HepG2 (cell line): ENCODE data around the gene TMEM131L. TPM values are rescaled to one million over a fixed set of nuclear protein-coding genes. Genes with fewer than 3 reads are reported as not detected.

Experiments
- DNMT1 ChIP-seq: sonication (generic); formaldehyde crosslinking; IDR thresholded peaks from 2 replicates; pipeline ENCODE4 v1.5.1; 2020; ENCODE audit warnings: mild to moderate bottlenecking, missing genetic modification reagents
- REPIN1 ChIP-seq: sonication (generic); formaldehyde crosslinking; IDR thresholded peaks from 2 replicates; pipeline ENCODE4 v1.8.0; 2022; ENCODE audit warnings: missing genetic modification reagents, low read depth, mild to moderate bottlenecking, borderline replicate concordance
- SATB2 ChIP-seq: sonication (generic); formaldehyde crosslinking; IDR thresholded peaks from 2 replicates; pipeline ENCODE4 v1.5.0; 2020; ENCODE audit warnings: missing genetic modification reagents
- SIN3B ChIP-seq: fragments of 150-350 bp; IDR thresholded peaks from 2 replicates; pipeline ENCODE4 v1.6.1; 2014; ENCODE audit warnings: low read length
- SMARCC2 ChIP-seq: fragments of 450-650 bp; IDR thresholded peaks from 2 replicates; pipeline ENCODE4 v1.6.1; 2017; ENCODE audit warnings: antibody characterized with exemption, mild to moderate bottlenecking
- SSRP1 ChIP-seq: IDR thresholded peaks from 2 replicates; pipeline ENCODE4 v1.6.1; 2016; ENCODE audit warnings: control low read depth
- ZKSCAN1 ChIP-seq: fragments of 150-350 bp; IDR thresholded peaks from 2 replicates; pipeline ENCODE4 v1.6.1; 2014; ENCODE audit warnings: low read length
- ZNF136 ChIP-seq: sonication (generic); formaldehyde crosslinking; IDR thresholded peaks from 2 replicates; pipeline ENCODE4 v1.8.1; 2022; ENCODE audit warnings: low read depth, mild to moderate bottlenecking, moderate library complexity, missing genetic modification reagents
- ZNF556 ChIP-seq: sonication (generic); formaldehyde crosslinking; IDR thresholded peaks from 2 replicates; pipeline ENCODE4 v1.4.0; 2020; ENCODE audit warnings: mild to moderate bottlenecking, missing genetic modification reagents, borderline replicate concordance
- polyA plus RNA-seq, 8 experiments: library from polyadenylated mRNA; depleted of rRNA in 3 of 8; stranded (reverse) in 7 of 8; unstranded in 1 of 8; fragments of >200 nt; fragmentation: Illumina TruSeq in 4 of 8; extraction: Trizol in 4 of 8; gene quantifications; 2 replicates each; pipeline versions ENCODE4 v1.2.1 to v1.2.3, GENCODE V29; 2011 to 2016; ENCODE audit warnings: low read depth in 4 of 8, missing spikeins in 1 of 8, mixed read lengths in 1 of 8; ENCODE audit not compliant: insufficient read depth in 1 of 8
- total RNA-seq, 5 experiments: library from RNA; depleted of rRNA; stranded (reverse); fragments of >200 nt; fragmentation: Illumina TruSeq; extraction: Trizol; gene quantifications; 2 replicates each; pipeline ENCODE4 v1.2.3, GENCODE V29; 2016; ENCODE audit warnings: low read depth in 1 of 5
- TF ChIP-seq, protein P1 (sequence below): sonication (generic); formaldehyde crosslinking; IDR thresholded peaks from 2 replicates; pipeline ENCODE4 v1.4.0; 2020; ENCODE audit warnings: missing genetic modification reagents
- TF ChIP-seq, protein P2 (sequence below), 2 experiments: IDR thresholded peaks; 2 replicates each; pipeline ENCODE4 v1.6.1; 2011 to 2012; ENCODE audit warnings: low read length in 2 of 2, borderline replicate concordance in 1 of 2, low read depth in 1 of 2, mild to moderate bottlenecking in 1 of 2, moderate library complexity in 1 of 2
- TF ChIP-seq, protein P3 (sequence below): sonication (generic); formaldehyde crosslinking; conservative IDR thresholded peaks from 2 replicates; pipeline ENCODE4 v1.8.0; 2022; ENCODE audit warnings: low read depth, missing genetic modification reagents
- TF ChIP-seq, protein P4 (sequence below): sonication (generic); formaldehyde crosslinking; IDR thresholded peaks from 2 replicates; pipeline ENCODE4 v1.4.0; 2020; ENCODE audit warnings: mild to moderate bottlenecking, missing genetic modification reagents
- TF ChIP-seq, protein P5 (sequence below): sonication (generic); formaldehyde crosslinking; IDR thresholded peaks from 2 replicates; pipeline ENCODE4 v1.4.0; 2020; ENCODE audit warnings: missing genetic modification reagents
- TF ChIP-seq, protein P6 (sequence below): sonication (generic); formaldehyde crosslinking; IDR thresholded peaks from 2 replicates; pipeline ENCODE4 v1.4.0; 2020; ENCODE audit warnings: missing genetic modification reagents

The TMEM131L gene
- total and polyA plus RNA-seq, 2 of the 13 experiments (the other 11 are each of a cell fraction or from before 2014, with no cell fraction given): 2.2 to 4.5 TPM

DNA sequence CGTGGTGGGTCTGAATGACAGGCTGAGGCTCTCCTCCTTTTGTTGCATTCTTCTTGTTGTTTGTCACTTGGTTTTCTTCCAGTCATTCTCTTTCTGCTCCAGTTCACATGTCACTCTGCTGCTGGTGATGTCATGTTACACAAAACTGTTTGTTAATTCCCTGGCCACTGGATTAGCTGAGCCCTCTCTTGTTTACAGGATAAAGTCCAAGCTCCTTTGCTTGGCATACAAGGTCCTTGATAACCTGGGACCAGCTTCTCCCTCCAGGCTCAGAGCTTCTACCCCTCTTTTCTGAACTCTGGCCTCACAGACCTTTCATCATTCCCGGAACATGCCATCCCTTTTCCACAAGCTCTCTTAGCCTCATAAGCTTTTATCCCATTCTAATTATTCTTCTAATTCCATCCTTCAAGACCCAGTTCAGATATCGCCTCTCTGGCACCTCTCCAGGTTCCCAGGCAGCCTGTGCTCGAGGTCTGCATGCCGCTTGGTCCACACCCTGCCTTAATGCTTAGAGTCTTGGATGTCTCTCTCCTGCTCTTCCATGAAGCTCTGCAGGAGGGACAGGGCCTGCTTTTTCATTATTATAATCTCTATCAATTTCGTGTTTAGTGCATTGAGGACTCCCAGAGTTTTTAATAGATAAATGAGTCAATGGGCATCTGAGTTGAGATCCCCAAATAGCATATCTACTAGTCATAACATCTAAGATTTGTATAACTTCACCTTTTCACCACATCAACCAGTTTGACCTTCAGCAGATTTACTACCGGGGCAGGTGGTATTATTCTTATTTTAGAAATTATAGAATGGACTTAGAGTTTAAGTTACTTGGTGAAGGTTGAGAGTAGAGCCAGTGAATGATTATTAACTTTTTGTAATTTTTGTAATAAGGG lies 98.7 kb downstream of the TMEM131L start (continued):
- TF ChIP-seq, protein P1, sequence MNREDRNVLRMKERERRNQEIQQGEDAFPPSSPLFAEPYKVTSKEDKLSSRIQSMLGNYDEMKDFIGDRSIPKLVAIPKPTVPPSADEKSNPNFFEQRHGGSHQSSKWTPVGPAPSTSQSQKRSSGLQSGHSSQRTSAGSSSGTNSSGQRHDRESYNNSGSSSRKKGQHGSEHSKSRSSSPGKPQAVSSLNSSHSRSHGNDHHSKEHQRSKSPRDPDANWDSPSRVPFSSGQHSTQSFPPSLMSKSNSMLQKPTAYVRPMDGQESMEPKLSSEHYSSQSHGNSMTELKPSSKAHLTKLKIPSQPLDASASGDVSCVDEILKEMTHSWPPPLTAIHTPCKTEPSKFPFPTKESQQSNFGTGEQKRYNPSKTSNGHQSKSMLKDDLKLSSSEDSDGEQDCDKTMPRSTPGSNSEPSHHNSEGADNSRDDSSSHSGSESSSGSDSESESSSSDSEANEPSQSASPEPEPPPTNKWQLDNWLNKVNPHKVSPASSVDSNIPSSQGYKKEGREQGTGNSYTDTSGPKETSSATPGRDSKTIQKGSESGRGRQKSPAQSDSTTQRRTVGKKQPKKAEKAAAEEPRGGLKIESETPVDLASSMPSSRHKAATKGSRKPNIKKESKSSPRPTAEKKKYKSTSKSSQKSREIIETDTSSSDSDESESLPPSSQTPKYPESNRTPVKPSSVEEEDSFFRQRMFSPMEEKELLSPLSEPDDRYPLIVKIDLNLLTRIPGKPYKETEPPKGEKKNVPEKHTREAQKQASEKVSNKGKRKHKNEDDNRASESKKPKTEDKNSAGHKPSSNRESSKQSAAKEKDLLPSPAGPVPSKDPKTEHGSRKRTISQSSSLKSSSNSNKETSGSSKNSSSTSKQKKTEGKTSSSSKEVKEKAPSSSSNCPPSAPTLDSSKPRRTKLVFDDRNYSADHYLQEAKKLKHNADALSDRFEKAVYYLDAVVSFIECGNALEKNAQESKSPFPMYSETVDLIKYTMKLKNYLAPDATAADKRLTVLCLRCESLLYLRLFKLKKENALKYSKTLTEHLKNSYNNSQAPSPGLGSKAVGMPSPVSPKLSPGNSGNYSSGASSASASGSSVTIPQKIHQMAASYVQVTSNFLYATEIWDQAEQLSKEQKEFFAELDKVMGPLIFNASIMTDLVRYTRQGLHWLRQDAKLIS (CRISPR knock-in tag): no peak
- TF ChIP-seq ZKSCAN1 (no peak), ZNF556 (CRISPR knock-in tag) (peak; percentile 24; the same call in 1 of the 2 replicates), DNMT1 (0 out of 2 replicates have a peak, but pooled peaks have one; percentile 38), SMARCC2 (no peak), SSRP1 (CRISPR knock-in tag) (no peak), SIN3B (no peak), SATB2 (CRISPR knock-in tag) (no peak), REPIN1 (CRISPR knock-in tag) (peak; percentile 72; the same call in 1 of the 2 replicates), ZNF136 (CRISPR knock-in tag) (no peak)
- TF ChIP-seq, protein P2, sequence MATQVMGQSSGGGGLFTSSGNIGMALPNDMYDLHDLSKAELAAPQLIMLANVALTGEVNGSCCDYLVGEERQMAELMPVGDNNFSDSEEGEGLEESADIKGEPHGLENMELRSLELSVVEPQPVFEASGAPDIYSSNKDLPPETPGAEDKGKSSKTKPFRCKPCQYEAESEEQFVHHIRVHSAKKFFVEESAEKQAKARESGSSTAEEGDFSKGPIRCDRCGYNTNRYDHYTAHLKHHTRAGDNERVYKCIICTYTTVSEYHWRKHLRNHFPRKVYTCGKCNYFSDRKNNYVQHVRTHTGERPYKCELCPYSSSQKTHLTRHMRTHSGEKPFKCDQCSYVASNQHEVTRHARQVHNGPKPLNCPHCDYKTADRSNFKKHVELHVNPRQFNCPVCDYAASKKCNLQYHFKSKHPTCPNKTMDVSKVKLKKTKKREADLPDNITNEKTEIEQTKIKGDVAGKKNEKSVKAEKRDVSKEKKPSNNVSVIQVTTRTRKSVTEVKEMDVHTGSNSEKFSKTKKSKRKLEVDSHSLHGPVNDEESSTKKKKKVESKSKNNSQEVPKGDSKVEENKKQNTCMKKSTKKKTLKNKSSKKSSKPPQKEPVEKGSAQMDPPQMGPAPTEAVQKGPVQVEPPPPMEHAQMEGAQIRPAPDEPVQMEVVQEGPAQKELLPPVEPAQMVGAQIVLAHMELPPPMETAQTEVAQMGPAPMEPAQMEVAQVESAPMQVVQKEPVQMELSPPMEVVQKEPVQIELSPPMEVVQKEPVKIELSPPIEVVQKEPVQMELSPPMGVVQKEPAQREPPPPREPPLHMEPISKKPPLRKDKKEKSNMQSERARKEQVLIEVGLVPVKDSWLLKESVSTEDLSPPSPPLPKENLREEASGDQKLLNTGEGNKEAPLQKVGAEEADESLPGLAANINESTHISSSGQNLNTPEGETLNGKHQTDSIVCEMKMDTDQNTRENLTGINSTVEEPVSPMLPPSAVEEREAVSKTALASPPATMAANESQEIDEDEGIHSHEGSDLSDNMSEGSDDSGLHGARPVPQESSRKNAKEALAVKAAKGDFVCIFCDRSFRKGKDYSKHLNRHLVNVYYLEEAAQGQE (IDR thresholded peaks at IDR 0.05; ENCODE audit: borderline replicate concordance in 1 of 2, low read depth in 1 of 2, low read length in 2 of 2): 0 out of 4 replicates have a peak, but pooled peaks of 1 of the 2 experiments have one; percentile 44
- TF ChIP-seq, protein P3, sequence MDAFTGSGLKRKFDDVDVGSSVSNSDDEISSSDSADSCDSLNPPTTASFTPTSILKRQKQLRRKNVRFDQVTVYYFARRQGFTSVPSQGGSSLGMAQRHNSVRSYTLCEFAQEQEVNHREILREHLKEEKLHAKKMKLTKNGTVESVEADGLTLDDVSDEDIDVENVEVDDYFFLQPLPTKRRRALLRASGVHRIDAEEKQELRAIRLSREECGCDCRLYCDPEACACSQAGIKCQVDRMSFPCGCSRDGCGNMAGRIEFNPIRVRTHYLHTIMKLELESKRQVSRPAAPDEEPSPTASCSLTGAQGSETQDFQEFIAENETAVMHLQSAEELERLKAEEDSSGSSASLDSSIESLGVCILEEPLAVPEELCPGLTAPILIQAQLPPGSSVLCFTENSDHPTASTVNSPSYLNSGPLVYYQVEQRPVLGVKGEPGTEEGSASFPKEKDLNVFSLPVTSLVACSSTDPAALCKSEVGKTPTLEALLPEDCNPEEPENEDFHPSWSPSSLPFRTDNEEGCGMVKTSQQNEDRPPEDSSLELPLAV: no peak
- TF ChIP-seq, protein P4, sequence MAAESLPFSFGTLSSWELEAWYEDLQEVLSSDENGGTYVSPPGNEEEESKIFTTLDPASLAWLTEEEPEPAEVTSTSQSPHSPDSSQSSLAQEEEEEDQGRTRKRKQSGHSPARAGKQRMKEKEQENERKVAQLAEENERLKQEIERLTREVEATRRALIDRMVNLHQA (CRISPR knock-in tag): no peak
- TF ChIP-seq, protein P5, sequence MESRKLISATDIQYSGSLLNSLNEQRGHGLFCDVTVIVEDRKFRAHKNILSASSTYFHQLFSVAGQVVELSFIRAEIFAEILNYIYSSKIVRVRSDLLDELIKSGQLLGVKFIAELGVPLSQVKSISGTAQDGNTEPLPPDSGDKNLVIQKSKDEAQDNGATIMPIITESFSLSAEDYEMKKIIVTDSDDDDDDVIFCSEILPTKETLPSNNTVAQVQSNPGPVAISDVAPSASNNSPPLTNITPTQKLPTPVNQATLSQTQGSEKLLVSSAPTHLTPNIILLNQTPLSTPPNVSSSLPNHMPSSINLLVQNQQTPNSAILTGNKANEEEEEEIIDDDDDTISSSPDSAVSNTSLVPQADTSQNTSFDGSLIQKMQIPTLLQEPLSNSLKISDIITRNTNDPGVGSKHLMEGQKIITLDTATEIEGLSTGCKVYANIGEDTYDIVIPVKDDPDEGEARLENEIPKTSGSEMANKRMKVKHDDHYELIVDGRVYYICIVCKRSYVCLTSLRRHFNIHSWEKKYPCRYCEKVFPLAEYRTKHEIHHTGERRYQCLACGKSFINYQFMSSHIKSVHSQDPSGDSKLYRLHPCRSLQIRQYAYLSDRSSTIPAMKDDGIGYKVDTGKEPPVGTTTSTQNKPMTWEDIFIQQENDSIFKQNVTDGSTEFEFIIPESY (CRISPR knock-in tag): peak; percentile 45; the same call in 1 of the 2 replicates
- TF ChIP-seq, protein P6, sequence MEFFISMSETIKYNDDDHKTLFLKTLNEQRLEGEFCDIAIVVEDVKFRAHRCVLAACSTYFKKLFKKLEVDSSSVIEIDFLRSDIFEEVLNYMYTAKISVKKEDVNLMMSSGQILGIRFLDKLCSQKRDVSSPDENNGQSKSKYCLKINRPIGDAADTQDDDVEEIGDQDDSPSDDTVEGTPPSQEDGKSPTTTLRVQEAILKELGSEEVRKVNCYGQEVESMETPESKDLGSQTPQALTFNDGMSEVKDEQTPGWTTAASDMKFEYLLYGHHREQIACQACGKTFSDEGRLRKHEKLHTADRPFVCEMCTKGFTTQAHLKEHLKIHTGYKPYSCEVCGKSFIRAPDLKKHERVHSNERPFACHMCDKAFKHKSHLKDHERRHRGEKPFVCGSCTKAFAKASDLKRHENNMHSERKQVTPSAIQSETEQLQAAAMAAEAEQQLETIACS (CRISPR knock-in tag): no peak
